Breast epithelium (tissue), 3 donors: ENCODE results near the gene NMT2.

ENCODE experiments used
- CTCF ChIP-seq, 3 donors: fragments of 450-650 bp; IDR thresholded peaks; one replicate each; pipeline ENCODE4 v1.5.1; 2016 to 2017; ENCODE audit warnings: antibody characterized with exemption in 3 of 3, mild to moderate bottlenecking in 3 of 3, moderate library complexity in 3 of 3
- POLR2A ChIP-seq: fragments of 450-650 bp; IDR thresholded peaks from one replicate; pipeline ENCODE4 v1.6.1; 2016; ENCODE audit warnings: antibody characterized with exemption, mild to moderate bottlenecking, moderate library complexity
- POLR2AphosphoS5 ChIP-seq, 3 donors: sonication (generic); formaldehyde crosslinking; IDR thresholded peaks; one replicate each; pipeline ENCODE4 v1.6.1; 2017; ENCODE audit warnings: antibody characterized with exemption in 3 of 3

GRCh38 chr10:15163253-15163828 is 5.2 kb downstream of the NMT2 start:
- no peak for TF ChIP-seq CTCF (IDR thresholded peaks at IDR 0.05)
- no peak for TF ChIP-seq POLR2A
- TF ChIP-seq POLR2AphosphoS5 (IDR thresholded peaks at IDR 0.05) = no peak
